ENCODE results near the gene SENP3. TPM values are rescaled to one million over a fixed set of nuclear protein-coding genes. Genes with fewer than 3 reads are reported as not detected.
A peak's percentile ranks its signal among the peaks of the same experiment; 100 is the strongest.

Gene SENP3
- total RNA-seq, 3 donors from 2014 or later (not counting 1 experiment from before 2014, with no cell fraction given), result 36.9 to 42.3 (median 39.1) TPM

- H3K27me3 ChIP-seq (ENCODE audit: control insufficient read depth, insufficient read depth, low read length), result no peaks in the 10 kb centered on the region
- H3K9me3 ChIP-seq (ENCODE audit: control insufficient read depth, insufficient read depth, low read length), result no peaks in the 10 kb centered on the region
- H3K4me3 ChIP-seq (ENCODE audit: low read length), result no peak overlapping the region
- Mint-ChIP-seq H3K27ac (no peak overlapping the region), H3K27me3 (ENCODE audit: low read depth in 2 of 2) (no peaks in the 10 kb centered on the region), H3K9me3 (no peaks in the 10 kb centered on the region), H3K36me3 (no peaks in the 10 kb centered on the region), H3K4me1 (peaks cover 24 to 31% of the 10 kb centered on the region in 2 donors), H3K4me3 (no peak overlapping the region)
- H3K4me1 ChIP-seq (ENCODE audit: control insufficient read depth, insufficient read depth, low read length), result peaks cover 13% of the 10 kb centered on the region
- TF ChIP-seq CTCF (IDR thresholded peaks at IDR 0.05), result no peak
- intact Hi-C loops (cut with micrococcal nuclease), result no loop called here
- peaks cover 37% of the 10 kb centered on the region for H3K36me3 ChIP-seq (ENCODE audit: control insufficient read depth, insufficient read depth, low read length)
- H3K27ac ChIP-seq (ENCODE audit: low read length), result no peak overlapping the region
- WGBS (ENCODE audit: insufficient coverage), result 100% methylated on average over 4 of the region's 5 CpGs
- ATAC-seq, result no peak
- DNase-seq, result no peak
Measured at GRCh38 chr17:7569571-7569970, 7.9 kb downstream of the SENP3 start.

- Mint-ChIP-seq H3K27me3 (ENCODE audit: low read depth in 2 of 2) (no peaks in the 10 kb centered on the region), H3K36me3 (no peaks in the 10 kb centered on the region), H3K9me3 (no peaks in the 10 kb centered on the region), H3K4me1 (peaks cover 30 to 38% of the 10 kb centered on the region in 2 donors), H3K27ac (peak overlapping the region in 1 of 2 donors; percentile 100), H3K4me3 (no peak overlapping the region)
- TF ChIP-seq CTCF (IDR thresholded peaks at IDR 0.05), result no peak
- H3K27me3 ChIP-seq (ENCODE audit: control insufficient read depth, insufficient read depth, low read length), result no peaks in the 10 kb centered on the region
- peaks cover 21% of the 10 kb centered on the region for H3K4me1 ChIP-seq (ENCODE audit: control insufficient read depth, insufficient read depth, low read length)
- WGBS (ENCODE audit: insufficient coverage), result 97% methylated on average over 10 of the region's 10 CpGs
- no peaks in the 10 kb centered on the region for H3K9me3 ChIP-seq (ENCODE audit: control insufficient read depth, insufficient read depth, low read length)
- intact Hi-C loops (cut with micrococcal nuclease), result loop anchor here (5.0 kb wide), 1 partner anchor 272 kb away; no protein-coding TSS in a partner anchor
- ATAC-seq, result no peak
- DNase-seq, result no peak
- peaks cover 37% of the 10 kb centered on the region for H3K36me3 ChIP-seq (ENCODE audit: control insufficient read depth, insufficient read depth, low read length)
- no peak overlapping the region for H3K27ac ChIP-seq (ENCODE audit: low read length)
- H3K4me3 ChIP-seq (ENCODE audit: low read length), result no peak overlapping the region
Measured at GRCh38 chr17:7570351-7570750, 8.6 kb downstream of the SENP3 start.

- ATAC-seq, result no peak
- Mint-ChIP-seq H3K4me3 (peak overlapping the region; percentile 99), H3K36me3 (peaks cover 12% of the 10 kb centered on the region), H3K9me3 (no peaks in the 10 kb centered on the region), H3K4me1 (peaks cover 43 to 47% of the 10 kb centered on the region in 2 donors), H3K27ac (peak overlapping the region; percentile 98 to 100), H3K27me3 (ENCODE audit: low read depth in 2 of 2) (no peaks in the 10 kb centered on the region)
- Histone ChIP-seq H3K27ac (ENCODE audit: low read length) (peak overlapping the region; percentile 86), H3K27me3 (ENCODE audit: control insufficient read depth, insufficient read depth, low read length) (no peaks in the 10 kb centered on the region), H3K4me3 (ENCODE audit: low read length) (peak overlapping the region; percentile 46), H3K4me1 (ENCODE audit: control insufficient read depth, insufficient read depth, low read length) (peaks cover 27% of the 10 kb centered on the region), H3K9me3 (ENCODE audit: control insufficient read depth, insufficient read depth, low read length) (no peaks in the 10 kb centered on the region), H3K36me3 (ENCODE audit: control insufficient read depth, insufficient read depth, low read length) (peaks cover 46% of the 10 kb centered on the region)
- DNase-seq, result no peak
- no peak for TF ChIP-seq CTCF (IDR thresholded peaks at IDR 0.05)
- intact Hi-C loops (cut with micrococcal nuclease), result loop anchor here (1.0 to 5.0 kb wide), 6 partner anchors 11 to 270 kb away; partner anchors contain the start of genes EIF5A, FXR2, POLR2A and SENP3
- WGBS (ENCODE audit: insufficient coverage), result 0% methylated on average over 10 of the region's 11 CpGs
Measured at GRCh38 chr17:7572338-7572587, 10.5 kb downstream of the SENP3 start.
